Upper lobe of left lung (tissue), 4 donors: ENCODE data around the gene SOX12.
"Not testable (repeated sequence)": the region's sequence is repeated elsewhere in the genome, so short reads cannot be mapped to it uniquely, and the experiment has no call there.

Source experiments
- POLR2A ChIP-seq, 4 donors: fragments of 450-650 bp; IDR thresholded peaks; one replicate each; pipeline ENCODE4 v1.5.1; 2016 to 2017; ENCODE audit warnings: antibody characterized with exemption in 4 of 4, mild to moderate bottlenecking in 2 of 4
- TF ChIP-seq, protein P1 (sequence below), 6 experiments: fragments of 450-650 bp in 4 of 6; fragments of 200-600 bp in 2 of 6; sonication (generic) in 2 of 6; IDR thresholded peaks; one replicate each; pipeline ENCODE4 v1.5.1; 2016 to 2019; ENCODE audit warnings: antibody characterized with exemption in 6 of 6

DNA sequence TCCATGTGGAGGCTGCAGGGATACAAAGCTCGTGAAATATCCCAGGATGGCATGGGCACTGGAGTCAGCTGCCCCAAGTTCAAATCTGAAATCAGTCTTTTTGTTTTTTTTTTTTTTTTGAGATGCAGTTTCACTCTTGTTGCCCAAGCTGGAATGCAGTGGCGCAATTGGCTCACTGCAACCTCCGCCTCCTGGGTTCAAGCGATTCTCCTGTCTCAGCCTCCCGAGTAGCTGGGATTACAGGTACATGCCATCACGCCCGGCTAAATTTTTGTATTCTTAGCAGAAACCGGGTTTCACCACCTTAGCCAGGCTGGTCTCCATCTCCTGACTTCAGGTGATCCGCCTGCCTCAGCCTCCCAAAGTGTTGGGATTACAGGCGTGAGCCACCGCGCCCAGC, 52.2 kb downstream of the SOX12 start:
- TF ChIP-seq, protein P1, sequence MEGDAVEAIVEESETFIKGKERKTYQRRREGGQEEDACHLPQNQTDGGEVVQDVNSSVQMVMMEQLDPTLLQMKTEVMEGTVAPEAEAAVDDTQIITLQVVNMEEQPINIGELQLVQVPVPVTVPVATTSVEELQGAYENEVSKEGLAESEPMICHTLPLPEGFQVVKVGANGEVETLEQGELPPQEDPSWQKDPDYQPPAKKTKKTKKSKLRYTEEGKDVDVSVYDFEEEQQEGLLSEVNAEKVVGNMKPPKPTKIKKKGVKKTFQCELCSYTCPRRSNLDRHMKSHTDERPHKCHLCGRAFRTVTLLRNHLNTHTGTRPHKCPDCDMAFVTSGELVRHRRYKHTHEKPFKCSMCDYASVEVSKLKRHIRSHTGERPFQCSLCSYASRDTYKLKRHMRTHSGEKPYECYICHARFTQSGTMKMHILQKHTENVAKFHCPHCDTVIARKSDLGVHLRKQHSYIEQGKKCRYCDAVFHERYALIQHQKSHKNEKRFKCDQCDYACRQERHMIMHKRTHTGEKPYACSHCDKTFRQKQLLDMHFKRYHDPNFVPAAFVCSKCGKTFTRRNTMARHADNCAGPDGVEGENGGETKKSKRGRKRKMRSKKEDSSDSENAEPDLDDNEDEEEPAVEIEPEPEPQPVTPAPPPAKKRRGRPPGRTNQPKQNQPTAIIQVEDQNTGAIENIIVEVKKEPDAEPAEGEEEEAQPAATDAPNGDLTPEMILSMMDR (IDR thresholded peaks at IDR 0.05), result not testable (repeated sequence)
- not testable (repeated sequence) for TF ChIP-seq POLR2A (IDR thresholded peaks at IDR 0.05)
